ENCODE data around the gene KLHL35. TPM values are rescaled to one million over a fixed set of nuclear protein-coding genes. Genes with fewer than 3 reads are reported as not detected.
A peak's percentile ranks its signal among the peaks of the same experiment; 100 is the strongest.

KLHL35 gene
- polyA plus RNA-seq, 1 experiment: 0.81 TPM

- no peak overlapping the region for H3K27ac ChIP-seq (ENCODE audit: low read depth, low read length)
- DNase-seq (ENCODE audit: low read depth, low spot score): no peak
- no peak overlapping the region for H3K4me3 ChIP-seq (ENCODE audit: low read depth, low read length)
- H3K27me3 ChIP-seq (ENCODE audit: control insufficient read depth, insufficient read depth, low read length): peaks cover 29% of the 10 kb centered on the region
- ChIA-PET POLR2A (no interaction called here), CTCF (no interaction called here)
- no peak for TF ChIP-seq CTCF (IDR thresholded peaks at IDR 0.05; ENCODE audit: low read depth, low read length)
- peaks cover 10% of the 10 kb centered on the region for H3K9me3 ChIP-seq (ENCODE audit: control insufficient read depth, insufficient read depth, low read length)
Observed at GRCh38 chr11:75449271-75449670, 16.3 kb upstream of the KLHL35 start.

GRCh38 chr11:75447415-75447814 lies 14.4 kb upstream of the KLHL35 start:
- Histone ChIP-seq H3K9me3 (ENCODE audit: control insufficient read depth, insufficient read depth, low read length) (peaks cover 10% of the 10 kb centered on the region), H3K4me3 (ENCODE audit: low read depth, low read length) (no peak overlapping the region), H3K27me3 (ENCODE audit: control insufficient read depth, insufficient read depth, low read length) (peaks cover 36% of the 10 kb centered on the region), H3K27ac (ENCODE audit: low read depth, low read length) (no peak overlapping the region)
- TF ChIP-seq CTCF (IDR thresholded peaks at IDR 0.05; ENCODE audit: low read depth, low read length): no peak
- ChIA-PET POLR2A (no interaction called here), CTCF (interaction anchor here (0.7 to 4.7 kb wide), 3 partner anchors 14 to 130 kb away, joined by 3 to 182 read pairs (median 4); partner anchors contain the start of gene KLHL35)
- DNase-seq (ENCODE audit: low read depth, low spot score): no peak

GRCh38 chr11:75445315-75445953 lies 12.4 kb upstream of the KLHL35 start:
- Histone ChIP-seq H3K4me3 (ENCODE audit: low read depth, low read length) (no peak overlapping the region), H3K27me3 (ENCODE audit: control insufficient read depth, insufficient read depth, low read length) (peaks cover 35% of the 10 kb centered on the region), H3K27ac (ENCODE audit: low read depth, low read length) (no peak overlapping the region), H3K9me3 (ENCODE audit: control insufficient read depth, insufficient read depth, low read length) (no peaks in the 10 kb centered on the region)
- peak; percentile 98 for TF ChIP-seq CTCF (IDR thresholded peaks at IDR 0.05; ENCODE audit: low read depth, low read length)
- CTCF ChIA-PET: interaction anchor here (0.6 to 4.7 kb wide), 21 partner anchors 9 to 133 kb away, joined by 3 to 182 read pairs (median 3); partner anchors contain the start of gene GDPD5
- POLR2A ChIA-PET: no interaction called here
- DNase-seq (ENCODE audit: low read depth, low spot score): no peak

GRCh38 chr11:75443043-75443442 lies 10.0 kb upstream of the KLHL35 start:
- Histone ChIP-seq H3K27me3 (ENCODE audit: control insufficient read depth, insufficient read depth, low read length) (peaks cover 27% of the 10 kb centered on the region), H3K4me3 (ENCODE audit: low read depth, low read length) (no peak overlapping the region), H3K27ac (ENCODE audit: low read depth, low read length) (no peak overlapping the region), H3K9me3 (ENCODE audit: control insufficient read depth, insufficient read depth, low read length) (no peaks in the 10 kb centered on the region)
- TF ChIP-seq CTCF (IDR thresholded peaks at IDR 0.05; ENCODE audit: low read depth, low read length): no peak
- no peak for DNase-seq (ENCODE audit: low read depth, low spot score)
- POLR2A ChIA-PET: no interaction called here
- CTCF ChIA-PET: interaction anchor here (1.2 to 4.7 kb wide), 4 partner anchors 15 to 88 kb away, joined by 3 to 182 read pairs (median 22); partner anchors contain the start of gene GDPD5

- ChIA-PET CTCF (interaction anchor here (0.7 to 4.7 kb wide), 3 partner anchors 89 to 92 kb away, joined by 3 to 182 read pairs (median 4); no protein-coding TSS in a partner anchor), POLR2A (no interaction called here)
- no peak overlapping the region for H3K4me3 ChIP-seq (ENCODE audit: low read depth, low read length)
- H3K27me3 ChIP-seq (ENCODE audit: control insufficient read depth, insufficient read depth, low read length): peaks cover 21% of the 10 kb centered on the region
- no peak for TF ChIP-seq CTCF (IDR thresholded peaks at IDR 0.05; ENCODE audit: low read depth, low read length)
- H3K27ac ChIP-seq (ENCODE audit: low read depth, low read length): no peak overlapping the region
- H3K9me3 ChIP-seq (ENCODE audit: control insufficient read depth, insufficient read depth, low read length): no peaks in the 10 kb centered on the region
- no peak for DNase-seq (ENCODE audit: low read depth, low spot score)
Observed at GRCh38 chr11:75442161-75442885, 9.3 kb upstream of the KLHL35 start.

Data from AG04450 (cell line).